Uterus (tissue), 4 donors: Measurements from ENCODE around the gene ROCK1. TPM values are rescaled to one million over a fixed set of nuclear protein-coding genes. Genes with fewer than 3 reads are reported as not detected.
A peak's percentile ranks its signal among the peaks of the same experiment; 100 is the strongest.

ENCODE experiments used
- DNase-seq, 2 donors: peaks; one replicate each; pipeline ENCODE4 v3.0.0-alpha.2; 2019 to 2020
- H3K27ac ChIP-seq, 2 donors: fragments of 200-600 bp; sonication (generic); 1 replicate in 1 of 2; 2 replicates in 1 of 2; pipeline ENCODE4 v1.5.1; 2016 to 2018
- H3K27me3 ChIP-seq, 2 donors: fragments of 200-600 bp; sonication (generic); one replicate each; pipeline ENCODE4 v1.5.1; 2018 to 2019; ENCODE audit warnings: control low read depth in 1 of 2
- H3K36me3 ChIP-seq, 2 donors: fragments of 200-600 bp; sonication (generic); one replicate each; pipeline ENCODE4 v1.5.1; 2019; ENCODE audit warnings: control low read depth in 1 of 2
- H3K4me1 ChIP-seq, 2 donors: fragments of 200-600 bp; sonication (generic); one replicate each; pipeline ENCODE4 v1.5.1; 2018 to 2019; ENCODE audit warnings: control low read depth in 1 of 2
- H3K4me3 ChIP-seq, 2 donors: fragments of 200-600 bp; sonication (generic); 1 replicate in 1 of 2; 2 replicates in 1 of 2; pipeline ENCODE4 v1.5.1; 2018 to 2019; ENCODE audit warnings: mild to moderate bottlenecking in 1 of 2
- H3K9me3 ChIP-seq, 2 donors: fragments of 200-600 bp; sonication (generic); one replicate each; pipeline ENCODE4 v1.5.1; 2019; ENCODE audit warnings: control low read depth in 1 of 2
- POLR2A ChIP-seq, 2 donors: fragments of 450-650 bp; IDR thresholded peaks; one replicate each; pipeline ENCODE4 v1.6.1; 2016; ENCODE audit warnings: antibody characterized with exemption in 2 of 2, mild to moderate bottlenecking in 1 of 2, moderate library complexity in 1 of 2
- intact Hi-C: fragments of 100-400 bp; cut with DNase I; formaldehyde crosslinking; loops from one replicate; pipeline ENCODE4 v1.15.1; 2023; ENCODE audit warnings: low total_unique reads
- total RNA-seq, 4 donors: library from RNA; depleted of rRNA in 3 of 4; stranded (reverse); fragments of >200 nt in 3 of 4; gene quantifications; one replicate each; pipeline versions ENCODE4 v1.1.0 to v1.2.4, GENCODE V29; 2014 to 2023
- TF ChIP-seq, protein P1 (sequence below), 4 experiments: fragments of 200-600 bp in 2 of 4; fragments of 450-650 bp in 2 of 4; sonication (generic) in 2 of 4; IDR thresholded peaks; one replicate each; pipeline ENCODE4 v1.5.1; 2016 to 2019; ENCODE audit warnings: antibody characterized with exemption in 4 of 4, mild to moderate bottlenecking in 2 of 4, moderate library complexity in 1 of 4
- donor health status: DM: yes; HTN: yes; CAD: no.

ROCK1 gene
- total RNA-seq, 4 donors from 2014 or later = 25.6 to 93.8 (median 52.7) TPM

DNA sequence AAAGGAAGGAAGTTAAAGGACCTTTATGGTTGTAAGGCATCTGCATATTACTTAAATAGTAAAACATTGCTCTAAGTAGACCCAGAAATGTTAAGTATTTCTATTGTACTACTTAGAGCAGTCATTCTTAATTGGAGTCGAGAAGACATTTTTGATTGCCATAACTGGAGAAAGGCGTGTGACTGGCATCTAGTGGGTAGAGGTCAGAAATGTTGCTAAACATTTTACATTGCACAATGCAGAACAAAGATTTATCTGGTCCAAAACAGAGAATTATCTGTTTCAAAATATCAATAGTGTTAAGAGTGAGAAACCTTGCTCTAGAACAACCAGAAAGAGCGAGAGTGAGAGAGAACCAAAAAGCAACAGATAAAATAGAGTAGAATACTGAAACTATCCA, 23.3 kb upstream of the ROCK1 start:
- intact Hi-C loops = no loop called here
- H3K27me3 ChIP-seq = no peaks in the 10 kb centered on the region
- no peak for DNase-seq
- H3K4me1 ChIP-seq = no peaks in the 10 kb centered on the region
- H3K36me3 ChIP-seq = no peaks in the 10 kb centered on the region
- H3K27ac ChIP-seq = no peak overlapping the region
- H3K4me3 ChIP-seq = no peak overlapping the region
- no peaks in the 10 kb centered on the region for H3K9me3 ChIP-seq
- no peak for TF ChIP-seq POLR2A (IDR thresholded peaks at IDR 0.05)
- TF ChIP-seq, protein P1, sequence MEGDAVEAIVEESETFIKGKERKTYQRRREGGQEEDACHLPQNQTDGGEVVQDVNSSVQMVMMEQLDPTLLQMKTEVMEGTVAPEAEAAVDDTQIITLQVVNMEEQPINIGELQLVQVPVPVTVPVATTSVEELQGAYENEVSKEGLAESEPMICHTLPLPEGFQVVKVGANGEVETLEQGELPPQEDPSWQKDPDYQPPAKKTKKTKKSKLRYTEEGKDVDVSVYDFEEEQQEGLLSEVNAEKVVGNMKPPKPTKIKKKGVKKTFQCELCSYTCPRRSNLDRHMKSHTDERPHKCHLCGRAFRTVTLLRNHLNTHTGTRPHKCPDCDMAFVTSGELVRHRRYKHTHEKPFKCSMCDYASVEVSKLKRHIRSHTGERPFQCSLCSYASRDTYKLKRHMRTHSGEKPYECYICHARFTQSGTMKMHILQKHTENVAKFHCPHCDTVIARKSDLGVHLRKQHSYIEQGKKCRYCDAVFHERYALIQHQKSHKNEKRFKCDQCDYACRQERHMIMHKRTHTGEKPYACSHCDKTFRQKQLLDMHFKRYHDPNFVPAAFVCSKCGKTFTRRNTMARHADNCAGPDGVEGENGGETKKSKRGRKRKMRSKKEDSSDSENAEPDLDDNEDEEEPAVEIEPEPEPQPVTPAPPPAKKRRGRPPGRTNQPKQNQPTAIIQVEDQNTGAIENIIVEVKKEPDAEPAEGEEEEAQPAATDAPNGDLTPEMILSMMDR (IDR thresholded peaks at IDR 0.05) = peak in 2 of 4 experiments; percentile 24 to 30

DNA sequence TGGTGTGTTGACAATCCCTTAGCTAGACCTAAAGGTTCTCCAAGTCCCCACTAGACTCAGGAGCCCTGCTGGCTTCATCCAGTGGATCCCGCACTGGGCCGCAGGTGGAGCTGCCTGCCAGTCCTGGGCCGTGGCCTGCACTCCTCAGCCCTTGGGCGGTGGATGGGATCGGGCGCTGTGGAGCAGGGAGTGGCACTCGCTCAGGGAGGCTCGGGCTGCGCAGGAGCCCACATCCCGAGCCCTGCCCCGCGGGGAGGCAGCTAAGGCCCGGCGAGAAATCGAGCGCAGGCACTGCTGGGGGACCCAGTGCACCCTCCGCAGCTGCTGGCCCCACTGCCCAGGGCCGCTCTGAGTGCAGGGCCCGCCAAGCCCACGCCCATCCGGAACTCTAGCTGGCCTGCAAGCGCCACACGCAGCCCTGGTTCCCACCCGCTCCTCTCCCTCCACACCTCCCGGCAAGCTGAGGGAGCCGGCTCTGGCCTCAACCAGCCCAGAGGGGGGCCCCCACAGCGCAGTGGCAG, 20.8 kb upstream of the ROCK1 start:
- H3K27ac ChIP-seq = no peak overlapping the region
- intact Hi-C loops = no loop called here
- no peak for DNase-seq
- no peak overlapping the region for H3K4me3 ChIP-seq
- H3K9me3 ChIP-seq = no peaks in the 10 kb centered on the region
- H3K4me1 ChIP-seq = no peaks in the 10 kb centered on the region
- TF ChIP-seq, protein P1 (IDR thresholded peaks at IDR 0.05) = no peak
- TF ChIP-seq POLR2A (IDR thresholded peaks at IDR 0.05) = no peak
- H3K27me3 ChIP-seq = no peaks in the 10 kb centered on the region
- H3K36me3 ChIP-seq = no peaks in the 10 kb centered on the region

DNA sequence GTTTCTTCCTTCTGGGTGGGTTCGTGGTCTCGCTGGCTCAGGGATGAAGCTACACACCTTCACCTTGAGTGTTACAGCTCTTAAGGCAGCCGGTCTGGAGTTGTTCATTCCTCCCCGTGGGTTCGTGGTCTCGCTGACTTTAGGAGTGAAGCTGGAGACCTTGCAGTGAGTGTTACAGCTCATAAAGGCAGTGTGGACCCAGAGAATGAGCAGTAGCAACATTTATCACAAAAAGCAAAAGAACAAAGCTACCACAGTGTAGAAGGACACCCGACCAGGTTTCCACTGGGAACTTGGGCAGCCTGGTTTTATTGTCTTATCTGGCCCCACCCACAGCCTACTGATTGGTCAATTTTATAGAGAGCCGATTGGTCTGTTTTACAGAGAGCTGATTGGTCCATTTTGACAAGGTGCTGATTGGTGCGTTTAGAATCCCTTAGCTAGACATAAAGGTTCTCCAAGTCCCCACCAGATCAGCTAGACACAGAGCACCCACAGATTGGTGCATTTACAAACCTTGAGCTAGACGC, 20.1 kb upstream of the ROCK1 start:
- Histone ChIP-seq H3K4me1 (no peaks in the 10 kb centered on the region), H3K36me3 (no peaks in the 10 kb centered on the region), H3K9me3 (no peaks in the 10 kb centered on the region), H3K27ac (no peak overlapping the region), H3K27me3 (no peaks in the 10 kb centered on the region), H3K4me3 (no peak overlapping the region)
- intact Hi-C loops = no loop called here
- no peak for TF ChIP-seq POLR2A (IDR thresholded peaks at IDR 0.05)
- TF ChIP-seq, protein P1 (IDR thresholded peaks at IDR 0.05) = no peak
- DNase-seq = no peak

DNA sequence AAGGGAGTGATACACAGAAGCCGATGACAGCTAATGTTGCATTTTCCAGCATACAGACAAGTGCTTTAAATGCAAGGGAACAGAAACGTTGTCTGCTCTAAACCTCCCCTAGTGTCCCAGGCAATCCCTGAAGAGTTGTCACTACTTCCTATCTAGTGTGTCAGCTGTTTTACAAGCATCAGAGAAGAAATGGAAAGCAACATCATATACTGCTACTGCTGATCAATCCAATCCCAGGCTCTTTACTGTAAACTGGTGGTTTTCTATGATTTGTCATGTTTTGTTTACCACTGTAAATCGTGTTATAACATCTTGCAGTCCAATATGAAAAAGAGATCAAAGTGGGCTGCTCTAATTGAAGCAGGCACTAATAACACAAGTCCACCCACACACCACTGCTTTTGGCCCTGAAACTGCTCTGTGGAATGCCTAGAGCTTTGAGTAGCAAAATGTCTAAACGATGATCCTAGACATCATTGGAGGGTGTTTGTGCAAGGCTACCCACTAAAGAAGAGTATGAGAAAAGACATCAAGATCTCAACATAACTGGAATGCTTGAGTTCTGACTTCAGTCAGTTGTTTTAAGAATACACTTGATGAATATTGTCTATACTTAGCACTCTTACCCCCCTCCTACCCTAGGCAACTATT, 18.1 kb upstream of the ROCK1 start:
- H3K4me3 ChIP-seq = no peak overlapping the region
- TF ChIP-seq, protein P1 (IDR thresholded peaks at IDR 0.05) = no peak
- TF ChIP-seq POLR2A (IDR thresholded peaks at IDR 0.05) = no peak
- intact Hi-C loops = loop anchor here (10.0 kb wide), 1 partner anchor 45 kb away; no protein-coding TSS in a partner anchor
- H3K9me3 ChIP-seq = no peaks in the 10 kb centered on the region
- no peaks in the 10 kb centered on the region for H3K4me1 ChIP-seq
- no peaks in the 10 kb centered on the region for H3K36me3 ChIP-seq
- DNase-seq = no peak
- H3K27me3 ChIP-seq = no peaks in the 10 kb centered on the region
- no peak overlapping the region for H3K27ac ChIP-seq

DNA sequence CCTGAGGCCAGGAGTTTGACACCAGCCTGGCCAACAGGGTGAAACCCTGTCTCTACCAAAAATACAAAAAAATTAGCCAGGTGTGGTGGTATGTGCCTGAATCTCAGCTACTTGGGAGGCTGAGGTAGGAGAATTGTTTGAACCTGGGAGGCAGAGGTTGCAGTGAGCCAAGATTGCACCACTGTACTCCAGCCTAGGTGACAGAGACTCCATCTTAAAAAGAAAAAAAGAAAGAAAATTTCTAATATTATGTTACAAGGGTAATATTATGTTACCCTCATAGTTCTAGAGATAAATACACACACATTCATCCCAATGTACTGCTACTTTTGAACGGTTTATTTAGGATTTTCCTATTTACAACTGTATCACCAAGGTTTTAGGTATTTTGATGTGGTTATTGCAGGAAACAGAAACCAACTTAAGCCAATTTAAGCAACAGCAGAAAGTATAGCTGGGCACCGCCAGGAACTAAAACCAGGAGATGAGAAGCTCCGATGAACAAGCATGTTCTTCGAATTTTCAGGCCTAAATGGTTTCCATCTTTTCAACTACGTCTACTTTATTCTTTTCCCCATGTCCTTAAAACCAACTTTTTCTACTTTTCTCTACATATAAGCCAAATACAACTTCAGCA, 11.8 kb upstream of the ROCK1 start:
- Histone ChIP-seq H3K36me3 (no peaks in the 10 kb centered on the region), H3K4me1 (no peaks in the 10 kb centered on the region), H3K27ac (no peak overlapping the region), H3K27me3 (no peaks in the 10 kb centered on the region), H3K4me3 (no peak overlapping the region), H3K9me3 (no peaks in the 10 kb centered on the region)
- no peak for DNase-seq
- TF ChIP-seq, protein P1 (IDR thresholded peaks at IDR 0.05) = no peak
- TF ChIP-seq POLR2A (IDR thresholded peaks at IDR 0.05) = no peak
- intact Hi-C loops = loop anchor here (10.0 kb wide), 1 partner anchor 51 kb away; no protein-coding TSS in a partner anchor
